Measurements from ENCODE around the gene JAKMIP1.
"Not testable (repeated sequence)": the region's sequence is repeated elsewhere in the genome, so short reads cannot be mapped to it uniquely, and the experiment has no call there.

The JAKMIP1 gene

GRCh38 chr4:6142511-6142910 is 57.8 kb downstream of the JAKMIP1 start:
- in situ Hi-C loops (cut with HindIII; ENCODE audit: low sequenced_read_pairs): no loop called here
- no peak for DNase-seq (ENCODE audit: low read depth, low spot score)
- no peak for TF ChIP-seq CTCF (IDR thresholded peaks at IDR 0.05; ENCODE audit: low read depth, low read length)
- H3K4me3 ChIP-seq (ENCODE audit: low read depth, low read length): no peak overlapping the region

- no peak for TF ChIP-seq CTCF (IDR thresholded peaks at IDR 0.05; ENCODE audit: low read depth, low read length)
- H3K4me3 ChIP-seq (ENCODE audit: low read depth, low read length): no peak overlapping the region
- no peak for DNase-seq (ENCODE audit: low read depth, low spot score)
- in situ Hi-C loops (cut with HindIII; ENCODE audit: low sequenced_read_pairs): no loop called here
Observed at GRCh38 chr4:6141554-6141953, 58.8 kb downstream of the JAKMIP1 start.

GRCh38 chr4:6141021-6141420 is 59.3 kb downstream of the JAKMIP1 start:
- H3K4me3 ChIP-seq (ENCODE audit: low read depth, low read length); DNase-seq (ENCODE audit: low read depth, low spot score); in situ Hi-C loops (cut with HindIII; ENCODE audit: low sequenced_read_pairs): not testable (repeated sequence)

GRCh38 chr4:6137747-6138135 is 62.6 kb downstream of the JAKMIP1 start:
- DNase-seq (ENCODE audit: low read depth, low spot score): no peak
- no peak overlapping the region for H3K4me3 ChIP-seq (ENCODE audit: low read depth, low read length)
- TF ChIP-seq CTCF (IDR thresholded peaks at IDR 0.05; ENCODE audit: low read depth, low read length): no peak
- in situ Hi-C loops (cut with HindIII; ENCODE audit: low sequenced_read_pairs): no loop called here

- no peak for TF ChIP-seq CTCF (IDR thresholded peaks at IDR 0.05; ENCODE audit: low read depth, low read length)
- DNase-seq (ENCODE audit: low read depth, low spot score): no peak
- no peak overlapping the region for H3K4me3 ChIP-seq (ENCODE audit: low read depth, low read length)
- in situ Hi-C loops (cut with HindIII; ENCODE audit: low sequenced_read_pairs): no loop called here
Observed at GRCh38 chr4:6137027-6137746, 63.2 kb downstream of the JAKMIP1 start.

GRCh38 chr4:6134612-6135220 is 65.6 kb downstream of the JAKMIP1 start:
- in situ Hi-C loops (cut with HindIII; ENCODE audit: low sequenced_read_pairs): no loop called here
- no peak overlapping the region for H3K4me3 ChIP-seq (ENCODE audit: low read depth, low read length)
- no peak for DNase-seq (ENCODE audit: low read depth, low spot score)
- TF ChIP-seq CTCF (IDR thresholded peaks at IDR 0.05; ENCODE audit: low read depth, low read length): no peak

- no peak for TF ChIP-seq CTCF (IDR thresholded peaks at IDR 0.05; ENCODE audit: low read depth, low read length)
- in situ Hi-C loops (cut with HindIII; ENCODE audit: low sequenced_read_pairs): no loop called here
- H3K4me3 ChIP-seq (ENCODE audit: low read depth, low read length): no peak overlapping the region
- DNase-seq (ENCODE audit: low read depth, low spot score): no peak
Observed at GRCh38 chr4:6132716-6133115, 67.6 kb downstream of the JAKMIP1 start.
